ENCODE data around the gene MICAL2.

Gene MICAL2

DNA sequence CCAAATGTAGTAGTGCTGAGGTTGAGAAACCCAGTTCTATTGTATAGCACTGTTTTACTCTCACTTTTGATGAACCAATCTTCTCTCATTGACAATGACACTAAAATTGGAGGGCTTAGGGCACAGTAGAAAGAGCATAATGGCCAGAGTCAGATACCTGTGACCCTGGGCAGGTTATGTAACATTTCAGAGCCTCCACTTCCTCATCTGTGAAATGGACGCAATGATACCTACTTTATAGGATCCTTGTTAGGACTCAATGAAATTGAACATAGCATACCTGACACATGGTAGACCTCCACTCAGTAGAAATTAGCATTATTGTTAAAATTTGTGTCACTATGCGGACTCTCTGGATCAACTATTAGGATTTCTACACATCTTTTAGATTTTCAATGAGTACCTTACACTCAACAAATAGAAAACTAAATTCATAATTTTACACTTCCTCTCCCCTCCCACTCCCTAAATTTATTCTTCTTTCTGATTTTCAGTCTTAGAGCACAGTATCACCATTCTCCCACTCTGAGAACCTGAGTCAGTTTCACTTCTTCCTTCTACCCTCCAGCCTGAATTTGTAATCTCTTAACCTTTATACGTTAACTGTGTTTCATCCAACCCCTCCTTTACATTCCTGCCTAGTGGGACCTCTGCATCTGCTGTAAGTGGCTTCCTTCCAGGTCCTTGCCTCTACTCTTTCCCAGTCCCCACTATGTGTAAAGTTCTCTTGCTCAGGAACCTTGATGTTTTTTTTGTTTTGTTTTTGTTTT, 78.3 kb downstream of the MICAL2 start:
- H3K79me2 ChIP-seq (ENCODE audit: control insufficient read depth, insufficient read depth, low read length, poor library complexity): peaks cover 1% of the 10 kb centered on the region
- no peak overlapping the region for H3K4me3 ChIP-seq (ENCODE audit: low read depth, low read length)
- no peak overlapping the region for H3K18ac ChIP-seq (ENCODE audit: low read length)
- H4K12ac ChIP-seq (ENCODE audit: low read depth, low read length): no peak overlapping the region
- H4K91ac ChIP-seq (ENCODE audit: low read depth, low read length): no peak overlapping the region
- H3K4me2 ChIP-seq (ENCODE audit: low read length): no peak overlapping the region
- H2AK5ac ChIP-seq (ENCODE audit: low read length): no peak overlapping the region
- H3K23ac ChIP-seq (ENCODE audit: low read length): no peak overlapping the region
- no peak overlapping the region for H3K14ac ChIP-seq (ENCODE audit: low read length)
- no peak for DNase-seq
- H3K4ac ChIP-seq (ENCODE audit: low read depth, low read length): no peak overlapping the region
- no peaks in the 10 kb centered on the region for H3K36me3 ChIP-seq (ENCODE audit: control insufficient read depth in 1 of 2, insufficient read depth in 2 of 2, low read length in 2 of 2)
- no peak overlapping the region for H2BK5ac ChIP-seq (ENCODE audit: low read depth, low read length, poor library complexity)
- peaks cover 17 to 26% of the 10 kb centered on the region in 2 experiments for H3K4me1 ChIP-seq (ENCODE audit: control insufficient read depth in 1 of 2, insufficient read depth in 2 of 2, low read length in 2 of 2)
- H3K9ac ChIP-seq (ENCODE audit: low read length): no peak overlapping the region
- H3K27me3 ChIP-seq (ENCODE audit: insufficient read depth, low read length): no peaks in the 10 kb centered on the region
- no peak overlapping the region for H2BK12ac ChIP-seq (ENCODE audit: low read length)
- no peak overlapping the region for H2BK120ac ChIP-seq (ENCODE audit: insufficient read depth, low read length, poor library complexity)
- no peak overlapping the region for H4K8ac ChIP-seq (ENCODE audit: low read depth, low read length)
- H2AFZ ChIP-seq (ENCODE audit: insufficient read depth, low read length, poor library complexity): no peak overlapping the region
- H3K27ac ChIP-seq (ENCODE audit: low read depth, low read length): no peak overlapping the region
- peaks cover 16% of the 10 kb centered on the region for H3K79me1 ChIP-seq (ENCODE audit: low read length)
- WGBS (ENCODE audit: extremely low coverage, insufficient coverage, insufficient read length): no CpG with 5 or more reads among the region's 3 CpGs
- H3K9me3 ChIP-seq (ENCODE audit: insufficient read depth, low read depth, low read length): no peaks in the 10 kb centered on the region

DNA sequence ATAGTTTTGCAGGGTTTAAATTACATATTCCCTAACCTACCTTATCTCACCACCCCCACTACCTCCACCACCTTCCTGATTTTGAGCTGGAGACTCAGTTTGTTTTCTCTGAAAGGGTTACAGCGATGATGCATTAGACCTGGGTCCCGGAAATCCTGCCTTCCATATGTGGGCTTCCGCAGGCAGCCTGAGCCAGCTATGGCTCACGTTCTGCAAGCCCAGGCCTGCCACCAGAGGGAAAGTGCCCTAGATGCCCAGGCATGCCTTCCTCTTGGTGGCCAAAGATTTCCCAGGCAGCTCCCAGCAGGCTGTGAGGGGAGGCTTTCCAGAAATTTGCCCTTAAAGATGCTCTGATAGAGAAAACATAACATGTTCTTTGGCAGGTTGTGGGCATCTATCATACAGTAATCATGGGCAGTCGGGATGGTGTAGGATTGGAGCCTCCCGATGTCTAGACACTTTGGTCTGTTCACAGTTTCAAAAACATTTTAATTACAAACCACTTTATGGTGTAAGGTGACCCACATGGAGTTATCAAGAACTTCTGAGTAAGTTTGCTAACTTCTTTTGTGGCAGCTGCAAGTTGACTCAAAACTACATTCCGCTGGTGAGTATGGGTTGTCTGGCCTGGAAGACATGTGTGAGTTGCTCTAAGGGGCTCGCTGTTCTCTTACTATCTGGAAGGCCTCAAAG, 79.3 kb downstream of the MICAL2 start:
- peak; percentile 43 to 47 for DNase-seq

DNA sequence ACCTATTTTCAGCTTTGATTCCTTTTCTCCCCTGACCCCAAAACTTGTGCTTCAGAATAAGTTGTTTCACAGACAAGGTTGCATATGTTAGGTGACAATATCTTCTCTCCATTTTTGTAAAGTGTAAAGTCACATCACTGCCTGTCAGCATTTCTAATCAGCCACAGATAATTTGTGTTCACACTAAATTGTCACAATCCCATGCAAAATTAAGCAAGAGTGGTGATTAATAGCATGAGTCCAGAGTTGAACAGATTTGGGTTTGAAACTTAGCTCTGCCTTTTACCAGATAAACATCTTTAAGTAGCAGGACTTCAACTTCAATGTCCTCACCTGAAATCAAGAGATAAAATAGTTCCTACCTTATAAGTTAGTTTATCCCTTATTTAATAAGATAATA, 80.1 kb downstream of the MICAL2 start:
- no peak for DNase-seq
- H3K4ac ChIP-seq (ENCODE audit: low read depth, low read length): no peak overlapping the region
- H2AK5ac ChIP-seq (ENCODE audit: low read length): no peak overlapping the region
- H3K4me3 ChIP-seq (ENCODE audit: low read depth, low read length): no peak overlapping the region
- no peak overlapping the region for H3K18ac ChIP-seq (ENCODE audit: low read length)
- H2BK5ac ChIP-seq (ENCODE audit: low read depth, low read length, poor library complexity): no peak overlapping the region
- no peak overlapping the region for H2BK120ac ChIP-seq (ENCODE audit: insufficient read depth, low read length, poor library complexity)
- H3K4me2 ChIP-seq (ENCODE audit: low read length): no peak overlapping the region
- no peak overlapping the region for H2AFZ ChIP-seq (ENCODE audit: insufficient read depth, low read length, poor library complexity)
- no peak overlapping the region for H2BK12ac ChIP-seq (ENCODE audit: low read length)
- H3K36me3 ChIP-seq (ENCODE audit: control insufficient read depth in 1 of 2, insufficient read depth in 2 of 2, low read length in 2 of 2): no peaks in the 10 kb centered on the region
- peaks cover 1% of the 10 kb centered on the region for H3K79me2 ChIP-seq (ENCODE audit: control insufficient read depth, insufficient read depth, low read length, poor library complexity)
- H3K27me3 ChIP-seq (ENCODE audit: insufficient read depth, low read length): no peaks in the 10 kb centered on the region
- H4K12ac ChIP-seq (ENCODE audit: low read depth, low read length): no peak overlapping the region
- no peak overlapping the region for H3K23ac ChIP-seq (ENCODE audit: low read length)
- H3K14ac ChIP-seq (ENCODE audit: low read length): no peak overlapping the region
- H3K27ac ChIP-seq (ENCODE audit: low read depth, low read length): no peak overlapping the region
- no peak overlapping the region for H3K9ac ChIP-seq (ENCODE audit: low read length)
- H3K9me3 ChIP-seq (ENCODE audit: insufficient read depth, low read depth, low read length): no peaks in the 10 kb centered on the region
- H3K4me1 ChIP-seq (ENCODE audit: control insufficient read depth in 1 of 2, insufficient read depth in 2 of 2, low read length in 2 of 2): peaks cover 12 to 15% of the 10 kb centered on the region in 2 experiments
- no peak overlapping the region for H4K8ac ChIP-seq (ENCODE audit: low read depth, low read length)
- H4K91ac ChIP-seq (ENCODE audit: low read depth, low read length): no peak overlapping the region
- H3K79me1 ChIP-seq (ENCODE audit: low read length): peaks cover 8% of the 10 kb centered on the region

More for the DNA sequence above, 79.3 kb downstream of the MICAL2 start:
- WGBS (ENCODE audit: extremely low coverage, insufficient coverage, insufficient read length): no CpG with 5 or more reads among the region's 8 CpGs
- Histone ChIP-seq H3K4me1 (ENCODE audit: control insufficient read depth in 1 of 2, insufficient read depth in 2 of 2, low read length in 2 of 2) (peaks cover 13 to 18% of the 10 kb centered on the region in 2 experiments), H3K79me2 (ENCODE audit: control insufficient read depth, insufficient read depth, low read length, poor library complexity) (peaks cover 1% of the 10 kb centered on the region), H3K9me3 (ENCODE audit: insufficient read depth, low read depth, low read length) (no peaks in the 10 kb centered on the region), H3K79me1 (ENCODE audit: low read length) (peaks cover 9% of the 10 kb centered on the region), H3K9ac (ENCODE audit: low read length) (no peak overlapping the region), H2AFZ (ENCODE audit: insufficient read depth, low read length, poor library complexity) (no peak overlapping the region), H3K4me2 (ENCODE audit: low read length) (no peak overlapping the region), H4K8ac (ENCODE audit: low read depth, low read length) (no peak overlapping the region), H2BK5ac (ENCODE audit: low read depth, low read length, poor library complexity) (no peak overlapping the region), H4K91ac (ENCODE audit: low read depth, low read length) (peak overlapping the region; percentile 21), H3K14ac (ENCODE audit: low read length) (peak overlapping the region; percentile 63), H3K18ac (ENCODE audit: low read length) (peak overlapping the region; percentile 72), H3K4ac (ENCODE audit: low read depth, low read length) (no peak overlapping the region), H2BK12ac (ENCODE audit: low read length) (no peak overlapping the region), H3K4me3 (ENCODE audit: low read depth, low read length) (no peak overlapping the region), H3K27ac (ENCODE audit: low read depth, low read length) (no peak overlapping the region), H4K12ac (ENCODE audit: low read depth, low read length) (no peak overlapping the region), H2AK5ac (ENCODE audit: low read length) (peak overlapping the region; percentile 42), H2BK120ac (ENCODE audit: insufficient read depth, low read length, poor library complexity) (peak overlapping the region; percentile 68), H3K27me3 (ENCODE audit: insufficient read depth, low read length) (no peaks in the 10 kb centered on the region), H3K23ac (ENCODE audit: low read length) (no peak overlapping the region), H3K36me3 (ENCODE audit: control insufficient read depth in 1 of 2, insufficient read depth in 2 of 2, low read length in 2 of 2) (no peaks in the 10 kb centered on the region)

DNA sequence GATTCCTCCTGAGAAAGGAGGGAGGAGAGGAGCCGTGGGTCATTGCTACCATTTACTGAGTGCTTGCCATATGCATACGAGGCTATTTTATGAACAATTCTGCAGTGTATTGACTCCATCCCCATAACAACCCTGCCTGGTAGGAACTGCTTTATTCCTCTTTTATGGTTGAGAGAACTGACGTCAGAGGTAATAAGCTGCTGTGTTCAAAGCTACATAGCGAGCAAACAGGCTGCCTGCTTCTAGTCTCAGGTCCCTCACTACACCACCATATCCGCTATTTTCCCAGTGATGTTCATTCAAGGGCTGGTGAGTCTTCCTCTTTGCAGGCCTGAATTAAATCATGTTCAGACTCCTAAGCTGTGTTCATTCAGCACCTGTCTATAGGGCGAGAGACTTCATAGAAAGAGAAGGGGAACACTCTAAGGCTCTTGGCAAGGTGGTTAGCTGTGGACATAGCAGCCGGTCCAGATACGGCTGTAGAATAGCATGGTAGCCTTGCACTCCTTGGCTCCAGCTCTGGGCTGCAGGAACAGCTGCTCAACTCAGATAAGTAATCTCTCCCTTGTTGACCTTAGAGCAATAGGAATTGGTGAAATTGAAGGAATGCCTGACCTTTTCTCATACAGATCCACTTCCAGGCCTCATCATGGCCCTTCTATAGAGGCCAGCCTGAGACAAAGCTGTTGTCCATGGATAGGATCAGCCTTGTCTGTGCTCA, 82.6 kb downstream of the MICAL2 start:
- H3K4ac ChIP-seq (ENCODE audit: low read depth, low read length): no peak overlapping the region
- WGBS (ENCODE audit: extremely low coverage, insufficient coverage, insufficient read length): no CpG with 5 or more reads among the region's 8 CpGs
- H2AFZ ChIP-seq (ENCODE audit: insufficient read depth, low read length, poor library complexity): no peak overlapping the region
- H3K4me2 ChIP-seq (ENCODE audit: low read length): no peak overlapping the region
- peaks cover 1% of the 10 kb centered on the region for H3K79me2 ChIP-seq (ENCODE audit: control insufficient read depth, insufficient read depth, low read length, poor library complexity)
- no peak overlapping the region for H3K23ac ChIP-seq (ENCODE audit: low read length)
- no peak overlapping the region for H3K18ac ChIP-seq (ENCODE audit: low read length)
- no peak overlapping the region for H2BK5ac ChIP-seq (ENCODE audit: low read depth, low read length, poor library complexity)
- H4K8ac ChIP-seq (ENCODE audit: low read depth, low read length): no peak overlapping the region
- no peak overlapping the region for H2AK5ac ChIP-seq (ENCODE audit: low read length)
- no peak overlapping the region for H3K14ac ChIP-seq (ENCODE audit: low read length)
- H3K9me3 ChIP-seq (ENCODE audit: insufficient read depth, low read depth, low read length): peaks cover 2% of the 10 kb centered on the region
- no peak overlapping the region for H3K9ac ChIP-seq (ENCODE audit: low read length)
- peak; percentile 17 to 50 for DNase-seq
- no peak overlapping the region for H3K27ac ChIP-seq (ENCODE audit: low read depth, low read length)
- no peak overlapping the region for H2BK120ac ChIP-seq (ENCODE audit: insufficient read depth, low read length, poor library complexity)
- H4K12ac ChIP-seq (ENCODE audit: low read depth, low read length): no peak overlapping the region
- H3K4me3 ChIP-seq (ENCODE audit: low read depth, low read length): no peak overlapping the region
- H3K79me1 ChIP-seq (ENCODE audit: low read length): peaks cover 4% of the 10 kb centered on the region
- no peak overlapping the region for H2BK12ac ChIP-seq (ENCODE audit: low read length)
- H4K91ac ChIP-seq (ENCODE audit: low read depth, low read length): no peak overlapping the region
- no peaks in the 10 kb centered on the region for H3K36me3 ChIP-seq (ENCODE audit: control insufficient read depth in 1 of 2, insufficient read depth in 2 of 2, low read length in 2 of 2)
- no peaks in the 10 kb centered on the region for H3K27me3 ChIP-seq (ENCODE audit: insufficient read depth, low read length)
- peaks cover 10 to 16% of the 10 kb centered on the region in 2 experiments for H3K4me1 ChIP-seq (ENCODE audit: control insufficient read depth in 1 of 2, insufficient read depth in 2 of 2, low read length in 2 of 2)

Data from trophoblast cell (in vitro differentiated cells and primary cell).